Sigmoid colon (tissue), 7 donors: Measurements from ENCODE around the gene SLC51B. TPM values are rescaled to one million over a fixed set of nuclear protein-coding genes. Genes with fewer than 3 reads are reported as not detected.

Source experiments
- DNase-seq: peaks from one replicate; pipeline ENCODE4 v3.0.0-alpha.2; 2019
- H3K27ac ChIP-seq, 4 donors: fragments of 200-600 bp; sonication (generic); one replicate each; pipeline ENCODE4 v1.5.1; 2016 to 2019; ENCODE audit warnings: mild to moderate bottlenecking in 1 of 4
- H3K27me3 ChIP-seq, 3 donors: fragments of 200-600 bp; sonication (generic); one replicate each; pipeline ENCODE4 v1.5.1; 2019; ENCODE audit warnings: mild to moderate bottlenecking in 1 of 3
- H3K36me3 ChIP-seq, 4 donors: fragments of 200-600 bp; sonication (generic); one replicate each; pipeline ENCODE4 v1.5.1; 2016 to 2019
- H3K4me1 ChIP-seq, 4 donors: fragments of 200-600 bp; sonication (generic); one replicate each; pipeline ENCODE4 v1.5.1; 2017 to 2019
- H3K4me3 ChIP-seq, 4 donors: fragments of 200-600 bp; sonication (generic); one replicate each; pipeline ENCODE4 v1.5.1; 2017 to 2019; ENCODE audit warnings: mild to moderate bottlenecking in 2 of 4, moderate library complexity in 1 of 4
- H3K9me3 ChIP-seq, 4 donors: fragments of 200-600 bp in 3 of 4; sonication (generic) in 3 of 4; one replicate each; pipeline versions ENCODE4 v1.5.1 to v1.6.1; 2013 to 2019
- CTCF ChIP-seq, 4 experiments: fragments of 450-650 bp in 3 of 4; fragments of 200-600 bp in 1 of 4; IDR thresholded peaks; one replicate each; pipeline ENCODE4 v1.5.1; 2016 to 2019; ENCODE audit warnings: antibody characterized with exemption in 4 of 4, mild to moderate bottlenecking in 3 of 4, moderate library complexity in 2 of 4
- EP300 ChIP-seq, 4 donors: sonication (generic); formaldehyde crosslinking; IDR thresholded peaks; one replicate each; pipeline ENCODE4 v1.6.1; 2017; ENCODE audit warnings: antibody characterized with exemption in 4 of 4
- POLR2A ChIP-seq, 2 donors: fragments of 450-650 bp; IDR thresholded peaks; one replicate each; pipeline ENCODE4 v1.6.1; 2016; ENCODE audit warnings: antibody characterized with exemption in 2 of 2, mild to moderate bottlenecking in 2 of 2, moderate library complexity in 2 of 2
- POLR2AphosphoS5 ChIP-seq, 4 donors: sonication (generic); formaldehyde crosslinking; IDR thresholded peaks; one replicate each; pipeline ENCODE4 v1.6.1; 2017; ENCODE audit warnings: antibody characterized with exemption in 4 of 4
- WGBS, 2 donors: extraction: QIAGEN DNeasy Blood & Tissue Kit; methylation state at CpG; one replicate each; pipeline ENCODE4 v1.1.7; 2013; 5-methylcytosine and 5-hydroxymethylcytosine counted together
- intact Hi-C: fragments of 100-400 bp; cut with DNase I; formaldehyde crosslinking; loops from one replicate; pipeline ENCODE4 v1.15.1; 2023
- polyA plus RNA-seq, 3 donors: library from polyadenylated mRNA; stranded (reverse); fragments of 200-250 nt; gene quantifications; one replicate each; pipeline ENCODE4 v1.2.3, GENCODE V29; 2013
- total RNA-seq, 4 donors: library from RNA; depleted of rRNA; stranded (reverse); fragments of >200 nt; gene quantifications; one replicate each; pipeline ENCODE4 v1.1.0, GENCODE V29; 2016
- donor health status: healthy with polysubstance abuse.
- donor health status: Bipolar disorder and iron deficiency.
- donor health status: healthy.

SLC51B gene
- total and polyA plus RNA-seq, 7 donors, result 76.3 to 92.5 (median 77.0) TPM; not detected in 4

GRCh38 chr15:65048241-65048640 is 3.1 kb downstream of the SLC51B start:
- Histone ChIP-seq H3K27ac (peak overlapping the region in 1 of 4 donors; percentile 27), H3K4me3 (no peak overlapping the region), H3K4me1 (peaks cover 0 to 23% (median 14%) of the 10 kb centered on the region in 4 donors), H3K36me3 (peaks cover 0 to 5% (median 0%) of the 10 kb centered on the region in 4 donors), H3K27me3 (no peaks in the 10 kb centered on the region), H3K9me3 (no peaks in the 10 kb centered on the region)
- WGBS, 2 donors, result 82% methylated on average over 2 of the region's 2 CpGs
- intact Hi-C loops, result no loop called here
- no peak for DNase-seq
- TF ChIP-seq POLR2A (IDR thresholded peaks at IDR 0.05) (no peak), EP300 (IDR thresholded peaks at IDR 0.05) (no peak), POLR2AphosphoS5 (IDR thresholded peaks at IDR 0.05) (no peak), CTCF (IDR thresholded peaks at IDR 0.05) (no peak)

GRCh38 chr15:65049418-65049840 is 4.2 kb downstream of the SLC51B start:
- DNase-seq, result peak; percentile 94
- Histone ChIP-seq H3K4me3 (peak overlapping the region in 3 of 4 donors; percentile 13 to 35 (median 27)), H3K36me3 (peaks cover 0 to 16% (median 5%) of the 10 kb centered on the region in 4 donors), H3K9me3 (no peaks in the 10 kb centered on the region), H3K27me3 (no peaks in the 10 kb centered on the region), H3K27ac (peak overlapping the region in 1 of 4 donors; percentile 54), H3K4me1 (peaks cover 0 to 20% (median 18%) of the 10 kb centered on the region in 4 donors)
- intact Hi-C loops, result no loop called here
- 8 to 18% methylated on average over 19 of the region's 19 CpGs for WGBS, 2 donors
- TF ChIP-seq POLR2AphosphoS5 (IDR thresholded peaks at IDR 0.05) (no peak), POLR2A (IDR thresholded peaks at IDR 0.05) (no peak), EP300 (IDR thresholded peaks at IDR 0.05) (no peak), CTCF (IDR thresholded peaks at IDR 0.05) (no peak)

- H3K9me3 ChIP-seq, result no peaks in the 10 kb centered on the region
- H3K27ac ChIP-seq, result peak overlapping the region in 1 of 4 donors; percentile 54
Measured at GRCh38 chr15:65050270-65050669, 5.1 kb downstream of the SLC51B start.

GRCh38 chr15:65051266-65051665 is 6.1 kb downstream of the SLC51B start:
- TF ChIP-seq POLR2A (IDR thresholded peaks at IDR 0.05) (no peak), CTCF (IDR thresholded peaks at IDR 0.05) (no peak), POLR2AphosphoS5 (IDR thresholded peaks at IDR 0.05) (no peak), EP300 (IDR thresholded peaks at IDR 0.05) (no peak)
- Histone ChIP-seq H3K36me3 (peaks cover 0 to 29% (median 8%) of the 10 kb centered on the region in 4 donors), H3K4me3 (no peak overlapping the region), H3K27ac (peak overlapping the region in 2 of 4 donors; percentile 10 to 54), H3K9me3 (no peaks in the 10 kb centered on the region), H3K27me3 (no peaks in the 10 kb centered on the region), H3K4me1 (peaks cover 0 to 32% (median 25%) of the 10 kb centered on the region in 4 donors)
- WGBS, 2 donors, result 89% methylated on average over 2 of the region's 2 CpGs
- intact Hi-C loops, result no loop called here
- DNase-seq, result no peak

More at GRCh38 chr15:65050270-65050669, 5.1 kb downstream of the SLC51B start:
- H3K4me3 ChIP-seq, result no peak overlapping the region
- TF ChIP-seq POLR2A (IDR thresholded peaks at IDR 0.05) (no peak), POLR2AphosphoS5 (IDR thresholded peaks at IDR 0.05) (no peak), EP300 (IDR thresholded peaks at IDR 0.05) (no peak), CTCF (IDR thresholded peaks at IDR 0.05) (no peak)
- H3K4me1 ChIP-seq, result peaks cover 0 to 25% (median 21%) of the 10 kb centered on the region in 4 donors
- DNase-seq, result no peak
- WGBS, 2 donors, result 47 to 49% methylated on average over 4 of the region's 4 CpGs
- intact Hi-C loops, result no loop called here
- no peaks in the 10 kb centered on the region for H3K27me3 ChIP-seq
- peaks cover 0 to 19% (median 8%) of the 10 kb centered on the region in 4 donors for H3K36me3 ChIP-seq

GRCh38 chr15:65052956-65053355 is 7.8 kb downstream of the SLC51B start:
- intact Hi-C loops, result no loop called here
- DNase-seq, result no peak
- TF ChIP-seq CTCF (IDR thresholded peaks at IDR 0.05), result no peak
- TF ChIP-seq EP300 (IDR thresholded peaks at IDR 0.05), result no peak
- TF ChIP-seq POLR2AphosphoS5 (IDR thresholded peaks at IDR 0.05), result no peak
- Histone ChIP-seq H3K9me3 (no peaks in the 10 kb centered on the region), H3K4me1 (peaks cover 0 to 32% (median 25%) of the 10 kb centered on the region in 4 donors), H3K27ac (no peak overlapping the region), H3K27me3 (no peaks in the 10 kb centered on the region), H3K4me3 (no peak overlapping the region), H3K36me3 (peaks cover 0 to 42% (median 12%) of the 10 kb centered on the region in 4 donors)
- WGBS, 2 donors, result 89 to 94% methylated on average over 2 of the region's 2 CpGs
